B cell (primary cell): ENCODE measurements around the gene NLGN1. TPM values are rescaled to one million over a fixed set of nuclear protein-coding genes. Genes with fewer than 3 reads are reported as not detected.

Experiments
- ATAC-seq: fragments of 200-7000 bp; cut with Tn5 transposase; one replicate; pipeline ENCODE4 v1.10.0; 2021; ENCODE audit warnings: low read depth, mild to moderate bottlenecking, moderate number of reproducible peaks, moderate library complexity
- CTCF ChIA-PET: fragments of 350-600 bp; sonication (Branson Sonifier 250); formaldehyde crosslinking; loops from one replicate; lab custom pipeline; 2021; ENCODE audit warnings: antibody characterized with exemption, inconsistent platforms; lab: Charles Lee
- POLR2A ChIA-PET: fragments of 350-600 bp; sonication (Branson Sonifier 250); formaldehyde crosslinking; loops from one replicate; lab custom pipeline; 2021; ENCODE audit warnings: antibody characterized with exemption; lab: Charles Lee
- DNase-seq: peaks from one replicate; pipeline ENCODE4 v3.0.0; 2013
- H2AFZ ChIP-seq: 2 replicates; pipeline ENCODE4 v1.6.1; 2012; ENCODE audit warnings: mild to moderate bottlenecking, low read depth, low read length; ENCODE audit not compliant: insufficient read depth, poor library complexity, severe bottlenecking
- H3K27ac ChIP-seq, 2 donors: 1 replicate in 1 of 2; 2 replicates in 1 of 2; pipeline ENCODE4 v1.5.1; 2012 to 2013; ENCODE audit warnings: low read length in 2 of 2, mild to moderate bottlenecking in 2 of 2, moderate library complexity in 1 of 2
- H3K27me3 ChIP-seq, 4 experiments: fragments of 200-600 bp in 1 of 4; sonication (generic) in 1 of 4; replicated peaks in 1 of 4; 1 replicate in 2 of 4; 2 replicates in 2 of 4; pipeline versions ENCODE4 v1.6.1 to v1.7.0; 2013 to 2016; ENCODE audit warnings: low read length in 3 of 4, mild to moderate bottlenecking in 2 of 4, mixed read lengths in 1 of 4, moderate library complexity in 1 of 4; ENCODE audit not compliant: insufficient read depth in 4 of 4, control insufficient read depth in 3 of 4; ENCODE audit errors: control extremely low read depth in 1 of 4
- H3K36me3 ChIP-seq, 2 experiments: replicated peaks in 1 of 2; 1 replicate in 1 of 2; 2 replicates in 1 of 2; pipeline versions ENCODE4 v1.6.1 to v1.7.1; 2013; ENCODE audit warnings: low read length in 1 of 2; ENCODE audit not compliant: insufficient read depth in 2 of 2, control insufficient read depth in 1 of 2; ENCODE audit errors: control extremely low read depth in 1 of 2, extremely low read depth in 1 of 2
- H3K4me1 ChIP-seq, 2 donors: fragments of 200-600 bp in 1 of 2; sonication (generic) in 1 of 2; 1 replicate in 1 of 2; 2 replicates in 1 of 2; pipeline versions ENCODE4 v1.5.1 to v1.6.1; 2013 to 2017; ENCODE audit warnings: low read length in 2 of 2; ENCODE audit not compliant: control insufficient read depth in 2 of 2, insufficient read depth in 2 of 2
- H3K4me2 ChIP-seq: replicated peaks from 2 replicates; pipeline ENCODE3; 2012; ENCODE audit warnings: mild to moderate bottlenecking, low read depth, low read length; ENCODE audit not compliant: poor library complexity, severe bottlenecking
- H3K4me3 ChIP-seq, 5 experiments: fragments of 200-600 bp in 1 of 5; sonication (generic) in 1 of 5; 1 replicate in 3 of 5; 2 replicates in 2 of 5; pipeline versions ENCODE4 v1.5.1 to v1.7.0; 2011 to 2016; ENCODE audit warnings: low read length in 4 of 5, mild to moderate bottlenecking in 4 of 5, low read depth in 2 of 5, control low read depth in 1 of 5, moderate library complexity in 1 of 5; ENCODE audit not compliant: insufficient read depth in 1 of 5; ENCODE audit errors: control extremely low read depth in 1 of 5, extremely low read depth in 1 of 5
- H3K79me2 ChIP-seq: fragments of 200-600 bp; sonication (generic); one replicate; pipeline ENCODE4 v1.6.0; 2016; ENCODE audit warnings: low read length; ENCODE audit not compliant: control insufficient read depth, insufficient read depth
- H3K9ac ChIP-seq: fragments of 200-600 bp; sonication (generic); 2 replicates; pipeline ENCODE4 v1.6.1; 2017; ENCODE audit warnings: mild to moderate bottlenecking, low read length, moderate library complexity
- H3K9me3 ChIP-seq, 3 donors: one replicate each; pipeline versions ENCODE4 v1.6.1 to v1.7.1; 2013; ENCODE audit warnings: low read length in 2 of 3; ENCODE audit not compliant: control insufficient read depth in 2 of 3, insufficient read depth in 1 of 3; ENCODE audit errors: control extremely low read depth in 1 of 3
- H4K20me1 ChIP-seq: 2 replicates; pipeline ENCODE4 v1.6.0; 2012; ENCODE audit warnings: mild to moderate bottlenecking, low read length; ENCODE audit not compliant: insufficient read depth, control insufficient read depth, poor library complexity, severe bottlenecking
- H3K27ac Mint-ChIP-seq: one replicate; pipeline ENCODE4 v1.8.0; 2021; ENCODE audit warnings: mixed read lengths
- H3K27me3 Mint-ChIP-seq: one replicate; pipeline ENCODE4 v1.8.0; 2021; ENCODE audit warnings: mixed read lengths
- H3K4me1 Mint-ChIP-seq: one replicate; pipeline ENCODE4 v1.8.0; 2021; ENCODE audit warnings: mixed read lengths
- H3K4me3 Mint-ChIP-seq: one replicate; pipeline ENCODE4 v1.8.0; 2021; ENCODE audit warnings: mixed read lengths
- H3K9me3 Mint-ChIP-seq: one replicate; pipeline ENCODE4 v1.8.0; 2022; ENCODE audit warnings: mixed read lengths; ENCODE audit not compliant: insufficient read depth
- CTCF ChIP-seq: fragments of 200-600 bp; IDR thresholded peaks from one replicate; pipeline ENCODE4 v1.8.0; 2022; ENCODE audit warnings: antibody characterized with exemption, mild to moderate bottlenecking
- EZH2 ChIP-seq: IDR thresholded peaks from 2 replicates; pipeline ENCODE4 v1.6.1; 2012; ENCODE audit warnings: borderline replicate concordance, low read depth, mild to moderate bottlenecking, moderate library complexity, low read length; ENCODE audit not compliant: insufficient read depth, poor library complexity, severe bottlenecking
- WGBS: methylation state at CpG from one replicate; pipeline ENCODE4 v1.1.5; 2013; ENCODE audit warnings: missing lambda C conversion rate; ENCODE audit not compliant: insufficient coverage; 5-methylcytosine and 5-hydroxymethylcytosine counted together
- intact Hi-C: fragments of 100-400 bp; cut with micrococcal nuclease; formaldehyde crosslinking; loops from one replicate; pipeline ENCODE4 v1.10.0; 2022
- polyA plus RNA-seq: library from polyadenylated mRNA; depleted of rRNA; stranded (reverse); fragments of >200 nt; gene quantifications from 2 replicates; pipeline ENCODE4 v1.2.3, GENCODE V29; 2012
- total RNA-seq, 2 donors: library from RNA; stranded (reverse); fragments of 120-200 nt in 1 of 2; gene quantifications; 1 replicate in 1 of 2; 2 replicates in 1 of 2; pipeline versions ENCODE4 v1.2.3 to v1.2.4, GENCODE V29; 2013 to 2022

The NLGN1 gene
- total and polyA plus RNA-seq, 2 donors (not counting 1 experiment from before 2014, with no cell fraction given): not detected

GRCh38 chr3:173510565-173510964 is 113.0 kb downstream of the NLGN1 start:
- H3K9me3 ChIP-seq: peaks cover 0 to 8% (median 0%) of the 10 kb centered on the region in 3 donors
- DNase-seq (no peak), ATAC-seq (no peak)
- H3K27ac Mint-ChIP-seq: no peak overlapping the region
- no peaks in the 10 kb centered on the region for H3K27me3 ChIP-seq
- CTCF ChIA-PET: no interaction called here
- POLR2A ChIA-PET: no interaction called here
- H3K27ac ChIP-seq: no peak overlapping the region
- H3K4me1 Mint-ChIP-seq: no peaks in the 10 kb centered on the region
- H3K27me3 Mint-ChIP-seq: no peaks in the 10 kb centered on the region
- no peak overlapping the region for H2AFZ ChIP-seq
- 100% methylated on average over 1 of the region's 4 CpGs for WGBS
- H3K4me2 ChIP-seq: no peak overlapping the region
- H3K9me3 Mint-ChIP-seq: peaks cover 2% of the 10 kb centered on the region
- no peaks in the 10 kb centered on the region for H3K36me3 ChIP-seq
- no peak overlapping the region for H3K4me3 ChIP-seq
- H3K79me2 ChIP-seq: no peaks in the 10 kb centered on the region
- intact Hi-C loops: no loop called here
- no peak overlapping the region for H3K9ac ChIP-seq
- H4K20me1 ChIP-seq: no peaks in the 10 kb centered on the region
- no peak for TF ChIP-seq EZH2
- TF ChIP-seq CTCF: no peak
- H3K4me1 ChIP-seq: no peaks in the 10 kb centered on the region
- no peak overlapping the region for H3K4me3 Mint-ChIP-seq

GRCh38 chr3:173513123-173513522 is 115.6 kb downstream of the NLGN1 start:
- no CpG with 5 or more reads among the region's 1 CpG for WGBS
- no peak overlapping the region for H3K27ac Mint-ChIP-seq
- Histone ChIP-seq H3K4me3 (no peak overlapping the region), H3K9me3 (peaks cover 0 to 8% (median 0%) of the 10 kb centered on the region in 3 donors), H3K79me2 (no peaks in the 10 kb centered on the region), H3K27ac (no peak overlapping the region), H3K36me3 (no peaks in the 10 kb centered on the region), H2AFZ (no peak overlapping the region), H4K20me1 (no peaks in the 10 kb centered on the region), H3K4me1 (no peaks in the 10 kb centered on the region), H3K27me3 (no peaks in the 10 kb centered on the region), H3K4me2 (no peak overlapping the region), H3K9ac (no peak overlapping the region)
- ATAC-seq (no peak), DNase-seq (no peak)
- H3K9me3 Mint-ChIP-seq: peaks cover 2% of the 10 kb centered on the region
- H3K27me3 Mint-ChIP-seq: no peaks in the 10 kb centered on the region
- intact Hi-C loops: no loop called here
- POLR2A ChIA-PET: no interaction called here
- CTCF ChIA-PET: no interaction called here
- no peaks in the 10 kb centered on the region for H3K4me1 Mint-ChIP-seq
- H3K4me3 Mint-ChIP-seq: no peak overlapping the region
- TF ChIP-seq EZH2 (no peak), CTCF (no peak)
